Activated CD8-positive, alpha-beta memory T cell treated with anti-CD3 and anti-CD28 coated beads for 36 hours (primary cell): ENCODE measurements around the gene BUD23. TPM values are rescaled to one million over a fixed set of nuclear protein-coding genes. Genes with fewer than 3 reads are reported as not detected.

Experiments used
- CTCF ChIA-PET: fragments of 350-600 bp; sonication (Branson Sonifier 250); formaldehyde crosslinking; loops from one replicate; lab custom pipeline; 2021; ENCODE audit warnings: antibody characterized with exemption; lab: Charles Lee
- POLR2A ChIA-PET: fragments of 350-600 bp; sonication (Branson Sonifier 250); formaldehyde crosslinking; loops from one replicate; lab custom pipeline; 2021; ENCODE audit warnings: antibody characterized with exemption; lab: Charles Lee
- total RNA-seq, 2 experiments: library from RNA; stranded (reverse); gene quantifications; one replicate each; pipeline ENCODE4 v1.2.3, GENCODE V29; 2021

The BUD23 gene
- total RNA-seq, 2 experiments from 2014 or later, result 109 to 112 TPM

DNA sequence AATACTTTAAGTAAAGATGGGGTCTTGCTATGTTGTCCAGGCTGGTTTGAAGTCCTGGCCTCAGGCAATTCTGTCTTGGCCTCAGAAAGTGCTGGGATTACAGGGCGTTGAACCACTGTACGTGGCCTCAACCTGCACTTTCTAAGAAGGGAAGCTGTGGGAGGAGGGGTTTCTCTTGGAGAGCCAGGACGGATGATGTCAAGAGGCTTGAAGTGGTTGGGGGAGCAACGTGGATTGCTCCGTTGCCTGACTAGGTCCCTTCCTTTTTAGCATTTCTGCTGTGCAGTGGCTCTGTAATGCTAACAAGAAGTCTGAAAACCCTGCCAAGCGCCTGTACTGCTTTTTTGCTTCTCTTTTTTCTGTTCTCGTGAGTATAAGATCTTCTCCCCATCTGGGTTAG lies 7.2 kb downstream of the BUD23 start:
- CTCF ChIA-PET, result no interaction called here
- POLR2A ChIA-PET, result interaction anchor here (0.6 kb wide), 1 partner anchor 38 kb away, joined by 4 read pairs; no protein-coding TSS in a partner anchor

DNA sequence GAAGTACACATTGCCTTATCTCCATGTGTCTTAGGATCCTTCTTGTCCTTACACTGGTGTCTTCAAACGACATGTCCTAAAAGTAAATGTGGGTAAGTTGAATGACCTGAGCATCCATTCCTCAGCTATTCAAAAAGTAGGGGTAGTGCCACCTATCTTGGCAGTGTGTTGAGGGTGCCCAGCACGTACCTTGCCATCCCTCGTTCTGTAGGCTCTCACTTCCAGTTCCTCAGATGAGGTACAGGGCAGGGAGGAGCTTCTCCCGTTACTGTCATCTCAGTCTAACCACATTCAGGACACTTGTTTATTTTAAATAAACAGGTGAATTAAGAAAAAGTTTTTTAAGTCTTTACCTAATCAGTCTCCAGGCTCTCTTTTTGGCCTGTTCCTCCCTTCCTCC lies 13.0 kb downstream of the BUD23 start:
- ChIA-PET POLR2A (interaction anchor here (1.5 kb wide), 1 partner anchor 13 kb away, joined by 3 read pairs; no protein-coding TSS in a partner anchor), CTCF (no interaction called here)

GRCh38 chr7:73698410-73698809 lies 15.0 kb downstream of the BUD23 start:
- CTCF ChIA-PET, result no interaction called here
- POLR2A ChIA-PET, result interaction anchor here (0.5 to 0.7 kb wide), 2 partner anchors 35 to 220 kb away, joined by 3 to 8 read pairs; no protein-coding TSS in a partner anchor

GRCh38 chr7:73699370-73700068 lies 16.1 kb downstream of the BUD23 start:
- ChIA-PET POLR2A (no interaction called here), CTCF (no interaction called here)

- POLR2A ChIA-PET, result no interaction called here
- CTCF ChIA-PET, result interaction anchor here (1.5 kb wide), 1 partner anchor 10 kb away, joined by 6 read pairs; no protein-coding TSS in a partner anchor
These were observed 16.6 kb downstream of the BUD23 start for GRCh38 chr7:73700069-73700423.

GRCh38 chr7:73700581-73701134 lies 17.3 kb downstream of the BUD23 start:
- CTCF ChIA-PET, result interaction anchor here (0.6 to 1.5 kb wide), 7 partner anchors 9 to 138 kb away, joined by 3 to 7 read pairs (median 5); no protein-coding TSS in a partner anchor

DNA sequence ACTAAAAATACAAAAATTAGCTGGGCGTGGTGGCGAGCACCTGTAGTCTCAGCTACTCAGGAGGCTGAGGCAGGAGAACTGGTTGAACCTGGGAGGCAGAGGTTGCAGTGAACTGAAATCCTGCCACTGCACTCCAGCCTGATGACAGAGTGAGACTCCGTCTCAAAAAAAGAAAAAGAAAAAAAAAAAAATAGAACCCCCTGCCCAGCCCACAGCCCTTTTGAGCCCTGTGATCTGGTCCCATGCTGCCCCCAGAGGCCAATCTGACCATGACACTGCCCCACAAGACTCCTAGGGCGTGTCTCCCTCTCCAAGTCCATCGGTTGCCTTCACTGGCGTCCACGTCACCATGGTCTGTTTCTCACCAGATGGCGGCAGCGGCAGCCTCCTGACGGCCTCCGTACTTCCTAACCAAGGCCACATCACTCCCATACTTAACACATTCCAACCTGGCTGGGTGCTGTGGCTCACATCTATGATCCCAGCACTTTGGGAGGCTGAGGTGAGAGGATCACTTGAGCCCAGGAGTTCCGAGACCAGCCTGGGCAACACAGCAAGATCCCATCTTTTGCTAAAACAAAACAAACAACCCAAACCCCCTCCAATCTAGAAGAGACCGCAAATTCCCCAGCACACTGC lies 18.1 kb downstream of the BUD23 start:
- ChIA-PET CTCF (interaction anchor here (0.6 to 1.5 kb wide), 6 partner anchors 8 to 138 kb away, joined by 3 to 7 read pairs (median 4); no protein-coding TSS in a partner anchor), POLR2A (no interaction called here)

More at GRCh38 chr7:73700581-73701134, 17.3 kb downstream of the BUD23 start:
- POLR2A ChIA-PET, result no interaction called here

DNA sequence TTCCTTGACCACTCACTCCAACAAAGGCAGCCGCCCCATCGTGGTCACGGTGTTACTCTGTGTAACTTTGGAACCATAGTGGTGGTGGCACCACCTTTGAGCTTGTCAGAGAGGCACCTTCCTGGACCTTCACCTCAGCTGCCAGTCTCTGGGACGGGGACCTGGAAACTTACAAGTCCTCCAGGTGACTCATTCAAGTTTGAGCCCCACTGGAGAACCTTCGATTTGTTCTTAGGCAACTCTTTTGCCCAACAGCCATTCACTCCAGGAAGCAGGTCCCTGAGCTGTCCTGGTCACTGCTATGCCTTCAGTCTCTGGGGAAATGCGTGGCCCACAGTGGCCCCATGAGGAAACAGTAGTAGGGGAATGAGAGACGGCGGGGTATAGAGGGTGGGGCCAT lies 18.8 kb downstream of the BUD23 start:
- POLR2A ChIA-PET, result no interaction called here

DNA sequence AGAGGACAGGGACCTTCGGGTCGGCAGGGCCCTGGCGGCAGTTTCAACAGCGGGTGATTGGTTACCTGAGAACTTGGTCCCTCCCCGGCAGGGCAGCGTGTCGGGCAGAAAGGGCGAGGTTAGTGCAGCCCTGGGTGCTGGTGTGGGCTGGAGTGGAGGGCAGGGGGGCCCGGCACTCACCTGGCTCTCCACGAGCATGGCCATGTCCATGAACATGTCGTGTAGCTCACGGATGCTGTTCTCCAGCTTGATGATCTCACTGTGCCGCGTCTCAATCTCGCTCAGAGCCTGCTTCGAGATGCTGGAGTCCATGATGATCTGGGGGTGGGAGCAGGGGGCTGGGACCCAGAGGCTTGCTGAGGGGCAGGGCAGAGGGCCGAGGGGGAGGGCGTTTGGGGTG lies 19.3 kb downstream of the BUD23 start:
- CTCF ChIA-PET, result no interaction called here
- POLR2A ChIA-PET, result no interaction called here

More for the DNA sequence above, 18.8 kb downstream of the BUD23 start:
- CTCF ChIA-PET, result no interaction called here

- CTCF ChIA-PET, result no interaction called here
- POLR2A ChIA-PET, result no interaction called here
These were observed 19.8 kb downstream of the BUD23 start for GRCh38 chr7:73703225-73703624.

DNA sequence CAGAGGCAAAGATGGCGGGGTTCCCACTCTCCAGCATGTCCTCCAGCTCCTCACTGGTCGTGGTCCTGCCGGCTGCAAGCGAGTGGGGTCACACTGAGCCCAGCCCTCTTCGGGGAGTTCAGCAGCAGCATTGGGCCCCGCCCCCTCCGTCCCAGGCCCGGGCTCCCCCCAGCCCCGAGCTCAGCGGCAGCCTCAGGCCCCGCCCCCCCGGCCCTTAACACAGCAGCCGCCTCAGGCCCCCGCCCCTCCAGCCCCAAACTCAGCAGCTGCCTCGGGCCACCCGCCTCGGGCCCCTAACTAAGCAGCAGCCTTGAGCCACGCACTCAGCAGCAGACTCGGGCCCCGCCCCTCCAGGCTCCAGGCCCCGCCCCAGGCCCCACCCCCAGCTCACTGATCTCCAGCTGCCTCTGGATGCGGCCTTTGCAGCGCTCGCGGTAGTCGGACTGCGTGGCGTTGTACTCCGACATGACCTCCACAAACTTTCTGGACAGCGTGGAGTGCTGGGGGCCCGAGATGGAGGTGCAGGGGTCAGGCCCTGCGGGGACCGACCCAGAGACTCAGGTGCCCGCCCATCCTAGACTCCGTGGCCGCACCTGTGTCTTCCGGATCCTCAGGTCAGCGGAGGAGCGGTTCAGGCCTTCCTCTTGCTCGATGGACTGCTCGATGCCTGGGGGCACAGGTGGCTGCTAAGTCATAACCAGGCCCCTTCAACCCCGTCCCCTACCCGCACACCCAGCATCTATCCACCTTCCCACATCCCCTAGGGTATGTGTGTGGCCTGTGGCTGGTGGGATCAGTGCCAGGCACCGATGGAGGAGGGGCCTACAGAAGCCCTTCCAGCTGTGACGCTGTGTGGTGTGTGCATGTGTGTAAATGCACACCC lies 20.6 kb downstream of the BUD23 start:
- CTCF ChIA-PET, result interaction anchor here (1.4 kb wide), 1 partner anchor 97 kb away, joined by 5 read pairs; no protein-coding TSS in a partner anchor
- POLR2A ChIA-PET, result no interaction called here

DNA sequence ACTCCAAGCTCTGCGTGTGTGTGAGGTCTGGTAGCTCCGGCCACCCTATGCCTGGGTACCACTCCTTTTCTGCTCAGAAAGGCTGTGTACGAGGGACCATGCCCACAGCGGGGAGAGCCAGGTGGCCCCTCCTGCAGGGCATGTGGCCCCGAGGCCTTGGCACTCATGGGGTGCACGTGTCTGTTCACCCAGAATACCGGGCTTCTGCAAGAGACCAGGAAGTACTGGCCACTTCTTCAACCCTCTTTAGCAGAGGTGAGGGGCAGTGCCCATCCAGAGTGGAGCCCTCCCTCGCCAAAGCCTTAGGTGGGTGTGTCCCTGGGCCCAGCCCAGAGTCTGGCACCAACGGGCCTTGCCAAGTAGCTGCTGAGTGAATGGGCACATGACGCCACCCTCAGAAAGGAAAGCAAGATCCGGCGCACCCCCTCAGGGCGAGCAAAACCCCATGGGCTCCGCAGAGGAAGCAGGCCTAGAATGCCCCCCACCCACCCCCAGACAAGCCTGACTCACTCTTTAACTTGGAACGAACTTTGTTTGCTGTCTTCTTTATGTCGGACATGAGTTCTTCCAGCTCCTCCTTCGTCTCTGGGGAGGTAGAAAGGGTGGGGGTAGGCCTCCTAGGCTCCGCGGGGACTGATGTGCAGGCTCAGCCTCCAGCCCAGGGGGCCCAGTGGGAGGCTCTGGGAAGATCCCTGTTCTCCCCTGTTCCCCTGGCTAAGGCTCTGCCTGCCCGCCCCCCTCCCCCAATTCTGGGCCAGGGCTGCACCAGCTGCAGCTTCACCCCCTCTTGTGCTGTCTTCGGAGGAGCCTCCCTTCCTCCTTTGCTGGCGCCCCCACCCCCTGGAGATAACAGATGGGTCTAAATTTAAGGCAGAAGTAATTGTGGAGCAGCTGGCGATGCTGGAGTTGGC lies 21.5 kb downstream of the BUD23 start:
- ChIA-PET POLR2A (no interaction called here), CTCF (interaction anchor here (0.5 to 1.4 kb wide), 3 partner anchors 21 to 98 kb away, joined by 3 to 5 read pairs (median 4); no protein-coding TSS in a partner anchor)

- CTCF ChIA-PET, result interaction anchor here (0.5 to 1.1 kb wide), 2 partner anchors 20 to 24 kb away, joined by 3 to 4 read pairs; no protein-coding TSS in a partner anchor
- POLR2A ChIA-PET, result no interaction called here
These were observed 22.1 kb downstream of the BUD23 start for GRCh38 chr7:73705551-73705920.

DNA sequence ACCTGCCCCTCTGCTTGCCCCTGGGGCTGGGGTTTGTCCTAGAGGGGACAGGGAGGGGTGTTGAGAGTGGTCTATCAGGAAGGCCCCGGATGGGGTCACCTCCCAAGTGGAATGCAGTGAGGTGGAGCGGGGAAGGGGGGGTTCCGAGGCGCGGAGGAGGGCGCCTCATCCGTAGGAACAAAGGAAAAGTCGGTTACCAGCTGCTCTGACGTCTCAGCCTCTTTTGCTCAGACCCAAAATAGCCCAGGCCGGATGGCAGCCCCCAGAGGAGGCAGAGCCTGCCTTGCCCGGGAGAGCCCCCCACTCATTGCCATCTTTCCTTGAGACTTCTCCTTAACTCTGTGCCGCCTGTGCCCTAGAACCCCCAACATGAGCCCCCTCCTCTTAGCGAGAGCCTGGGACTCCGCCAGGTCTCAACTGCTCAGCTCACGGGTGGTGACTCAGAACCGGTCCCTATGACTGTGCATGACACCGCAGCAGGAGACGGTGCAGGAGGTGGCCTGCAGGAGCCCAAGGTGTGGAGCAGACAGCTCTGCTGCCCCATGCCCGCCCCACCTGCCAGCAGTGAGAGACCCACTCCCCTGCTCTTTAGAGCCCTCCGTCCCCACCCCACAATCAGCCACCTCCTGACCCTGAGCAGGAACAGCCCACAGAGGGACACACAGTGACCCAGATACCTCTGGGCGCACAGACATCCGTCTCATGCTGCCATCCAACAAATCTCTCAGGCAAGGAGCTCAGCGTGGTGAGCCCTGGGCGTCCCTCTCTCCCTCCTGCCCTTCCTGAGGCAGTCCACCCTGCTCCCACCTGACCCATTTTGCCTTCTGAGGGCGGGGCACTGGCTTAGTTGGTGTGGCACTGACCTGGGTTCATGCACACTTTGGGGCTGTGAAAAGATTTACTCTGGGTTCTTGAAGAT lies 23.0 kb downstream of the BUD23 start:
- CTCF ChIA-PET, result interaction anchor here (1.1 kb wide), 1 partner anchor 19 kb away, joined by 4 read pairs; no protein-coding TSS in a partner anchor

DNA sequence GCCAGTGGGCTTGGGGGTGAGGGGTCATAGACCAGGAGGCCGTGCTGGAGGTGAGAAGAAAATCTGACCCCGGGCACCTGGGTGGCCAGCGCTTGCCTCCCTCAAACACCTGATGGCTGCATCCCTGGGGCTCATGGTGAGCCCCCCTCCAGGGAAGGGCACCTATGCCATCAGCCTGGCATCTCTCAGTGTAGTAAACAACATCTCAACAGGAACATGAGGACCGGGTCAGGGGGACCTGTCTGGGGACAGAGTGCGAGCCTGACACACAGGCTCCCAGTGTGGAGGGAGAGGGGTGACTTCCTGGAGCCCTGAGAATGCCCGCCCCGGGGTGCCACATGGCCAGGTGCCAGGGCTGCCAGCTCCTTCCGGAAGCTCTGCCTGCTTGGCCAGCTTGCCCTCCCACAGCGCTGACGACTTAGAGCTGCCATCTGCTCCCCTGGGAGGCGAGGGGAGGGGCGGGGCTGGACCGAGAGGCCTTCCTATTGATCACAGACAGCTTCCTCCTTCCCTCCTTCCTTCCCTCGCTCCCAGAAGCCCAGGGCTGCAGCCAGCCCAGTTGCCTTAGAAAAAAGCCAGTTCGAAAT lies 23.7 kb downstream of the BUD23 start:
- POLR2A ChIA-PET, result interaction anchor here (1.1 kb wide), 1 partner anchor 11 kb away, joined by 3 read pairs; no protein-coding TSS in a partner anchor
- CTCF ChIA-PET, result no interaction called here

More for the DNA sequence above, 23.0 kb downstream of the BUD23 start:
- POLR2A ChIA-PET, result interaction anchor here (1.1 kb wide), 1 partner anchor 12 kb away, joined by 3 read pairs; no protein-coding TSS in a partner anchor

- CTCF ChIA-PET, result interaction anchor here (1.8 kb wide), 1 partner anchor 8 kb away, joined by 6 read pairs; no protein-coding TSS in a partner anchor
- POLR2A ChIA-PET, result no interaction called here
These were observed 25.7 kb downstream of the BUD23 start for GRCh38 chr7:73708961-73709549.
